ENCODE measurements around the gene TNFRSF19.

Gene TNFRSF19

GRCh38 chr13:23598369-23598768 lies 28.2 kb downstream of the TNFRSF19 start:
- Histone ChIP-seq H3K9me3 (ENCODE audit: control insufficient read depth, insufficient read depth, low read depth, low read length) (no peaks in the 10 kb centered on the region), H3K36me3 (ENCODE audit: control insufficient read depth in 2 of 2, insufficient read depth in 1 of 2, low read length in 2 of 2) (peaks cover 0 to 3% of the 10 kb centered on the region in 2 experiments; a peak in 1 of 3 replicates), H3K4me1 (ENCODE audit: control insufficient read depth, insufficient read depth, low read length) (no peaks in the 10 kb centered on the region), H3K4me3 (ENCODE audit: low read depth, low read length) (no peak overlapping the region), H3K27ac (ENCODE audit: extremely low read depth, low read depth, low read length) (no peak overlapping the region)
- TF ChIP-seq ZNF580 (tag by site-specific recombination; IDR thresholded peaks at IDR 0.05) = no peak
- ChIA-PET CTCF (no interaction called here), POLR2A (no interaction called here)

DNA sequence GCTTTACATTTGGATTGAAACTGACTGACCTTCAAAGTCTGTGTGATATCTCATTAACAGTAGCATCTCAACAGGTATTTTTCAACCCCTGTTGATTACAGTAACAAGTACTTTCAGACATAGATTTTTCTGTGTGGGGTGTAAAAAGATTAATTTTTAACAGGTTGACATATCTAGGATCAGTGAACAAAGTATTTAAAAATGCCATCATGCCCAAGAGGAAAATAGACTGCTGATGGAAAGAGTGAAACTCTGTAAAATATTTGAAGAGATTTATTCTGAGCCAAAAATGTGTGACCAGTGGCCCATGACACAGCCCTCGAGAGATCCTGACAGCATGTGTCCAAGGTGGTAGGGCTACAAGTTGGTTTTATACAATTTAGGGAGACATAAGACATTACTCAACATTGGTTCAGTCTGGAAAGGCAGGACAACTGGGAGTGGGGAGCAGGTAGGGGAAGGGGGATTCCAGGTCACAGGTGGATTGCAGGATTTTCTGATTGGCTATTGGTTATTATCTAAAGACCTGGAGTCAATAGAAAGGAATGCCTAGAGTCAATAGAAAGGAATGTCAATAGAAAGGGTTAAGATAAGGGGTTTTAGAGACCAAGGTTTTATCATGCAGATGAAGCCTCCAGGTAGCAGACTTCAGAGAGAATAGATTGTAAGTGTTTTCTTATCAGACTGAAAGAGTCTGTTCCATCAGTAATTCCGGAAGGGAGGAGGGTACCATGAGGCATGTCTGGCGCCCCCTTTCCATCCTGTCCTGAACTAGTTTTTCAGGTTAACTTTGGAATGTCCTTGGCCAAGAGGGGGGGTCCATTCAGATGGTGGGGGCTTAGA lies 29.1 kb downstream of the TNFRSF19 start:
- TF ChIP-seq ZSCAN30 (tag by site-specific recombination; IDR thresholded peaks at IDR 0.05) (no peak), ZNF202 (tag by site-specific recombination; IDR thresholded peaks at IDR 0.05; ENCODE audit: borderline replicate concordance) (no peak), ZNF548 (tag by site-specific recombination; IDR thresholded peaks at IDR 0.05) (no peak), SCRT2 (tag by site-specific recombination; IDR thresholded peaks at IDR 0.05) (peak; percentile 21; the same call in 1 of the 2 replicates), ZNF398 (tag by site-specific recombination; IDR thresholded peaks at IDR 0.05) (no peak), ZNF140 (tag by site-specific recombination; IDR thresholded peaks at IDR 0.05) (no peak)
- TF ChIP-seq, protein P1, sequence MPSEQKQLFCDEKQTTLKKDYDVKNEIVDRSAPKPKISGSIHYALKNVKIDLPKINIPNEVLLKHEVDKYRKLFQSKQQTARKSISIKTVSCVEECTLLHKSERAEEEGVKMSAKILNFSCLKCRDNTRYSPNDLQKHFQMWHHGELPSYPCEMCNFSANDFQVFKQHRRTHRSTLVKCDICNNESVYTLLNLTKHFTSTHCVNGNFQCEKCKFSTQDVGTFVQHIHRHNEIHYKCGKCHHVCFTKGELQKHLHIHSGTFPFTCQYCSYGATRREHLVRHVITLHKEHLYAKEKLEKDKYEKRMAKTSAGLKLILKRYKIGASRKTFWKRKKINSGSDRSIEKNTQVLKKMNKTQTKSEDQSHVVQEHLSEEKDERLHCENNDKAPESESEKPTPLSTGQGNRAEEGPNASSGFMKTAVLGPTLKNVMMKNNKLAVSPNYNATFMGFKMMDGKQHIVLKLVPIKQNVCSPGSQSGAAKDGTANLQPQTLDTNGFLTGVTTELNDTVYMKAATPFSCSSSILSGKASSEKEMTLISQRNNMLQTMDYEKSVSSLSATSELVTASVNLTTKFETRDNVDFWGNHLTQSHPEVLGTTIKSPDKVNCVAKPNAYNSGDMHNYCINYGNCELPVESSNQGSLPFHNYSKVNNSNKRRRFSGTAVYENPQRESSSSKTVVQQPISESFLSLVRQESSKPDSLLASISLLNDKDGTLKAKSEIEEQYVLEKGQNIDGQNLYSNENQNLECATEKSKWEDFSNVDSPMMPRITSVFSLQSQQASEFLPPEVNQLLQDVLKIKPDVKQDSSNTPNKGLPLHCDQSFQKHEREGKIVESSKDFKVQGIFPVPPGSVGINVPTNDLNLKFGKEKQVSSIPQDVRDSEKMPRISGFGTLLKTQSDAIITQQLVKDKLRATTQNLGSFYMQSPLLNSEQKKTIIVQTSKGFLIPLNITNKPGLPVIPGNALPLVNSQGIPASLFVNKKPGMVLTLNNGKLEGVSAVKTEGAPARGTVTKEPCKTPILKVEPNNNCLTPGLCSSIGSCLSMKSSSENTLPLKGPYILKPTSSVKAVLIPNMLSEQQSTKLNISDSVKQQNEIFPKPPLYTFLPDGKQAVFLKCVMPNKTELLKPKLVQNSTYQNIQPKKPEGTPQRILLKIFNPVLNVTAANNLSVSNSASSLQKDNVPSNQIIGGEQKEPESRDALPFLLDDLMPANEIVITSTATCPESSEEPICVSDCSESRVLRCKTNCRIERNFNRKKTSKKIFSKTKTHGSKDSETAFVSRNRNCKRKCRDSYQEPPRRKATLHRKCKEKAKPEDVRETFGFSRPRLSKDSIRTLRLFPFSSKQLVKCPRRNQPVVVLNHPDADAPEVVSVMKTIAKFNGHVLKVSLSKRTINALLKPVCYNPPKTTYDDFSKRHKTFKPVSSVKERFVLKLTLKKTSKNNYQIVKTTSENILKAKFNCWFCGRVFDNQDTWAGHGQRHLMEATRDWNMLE (tag by site-specific recombination; conservative IDR thresholded peaks at IDR 0.05; ENCODE audit: low read depth) = no peak
- ChIA-PET POLR2A (no interaction called here), CTCF (no interaction called here)
- H3K36me3 ChIP-seq (ENCODE audit: control insufficient read depth in 2 of 2, insufficient read depth in 1 of 2, low read length in 2 of 2) = no peaks in the 10 kb centered on the region
- no peaks in the 10 kb centered on the region for H3K4me1 ChIP-seq (ENCODE audit: control insufficient read depth, insufficient read depth, low read length)
- no peaks in the 10 kb centered on the region for H3K9me3 ChIP-seq (ENCODE audit: control insufficient read depth, insufficient read depth, low read depth, low read length)
- H3K4me3 ChIP-seq (ENCODE audit: low read depth, low read length) = no peak overlapping the region
- H3K27ac ChIP-seq (ENCODE audit: extremely low read depth, low read depth, low read length) = no peak overlapping the region

GRCh38 chr13:23600100-23600499 lies 29.9 kb downstream of the TNFRSF19 start:
- POLR2A ChIA-PET = no interaction called here
- no peaks in the 10 kb centered on the region for H3K9me3 ChIP-seq (ENCODE audit: control insufficient read depth, insufficient read depth, low read depth, low read length)
- CTCF ChIA-PET = no interaction called here
- no peak overlapping the region for H3K27ac ChIP-seq (ENCODE audit: extremely low read depth, low read depth, low read length)
- H3K4me1 ChIP-seq (ENCODE audit: control insufficient read depth, insufficient read depth, low read length) = no peaks in the 10 kb centered on the region
- H3K4me3 ChIP-seq (ENCODE audit: low read depth, low read length) = no peak overlapping the region
- H3K36me3 ChIP-seq (ENCODE audit: control insufficient read depth in 2 of 2, insufficient read depth in 1 of 2, low read length in 2 of 2) = no peaks in the 10 kb centered on the region
- no peak for TF ChIP-seq ZNF529 (tag by site-specific recombination; IDR thresholded peaks at IDR 0.05; ENCODE audit: insufficient replicate concordance)
- no peak for TF ChIP-seq TRIM28 (IDR thresholded peaks at IDR 0.05; ENCODE audit: borderline replicate concordance, low read length)
- no peak for TF ChIP-seq ZSCAN30 (tag by site-specific recombination; IDR thresholded peaks at IDR 0.05)
- no peak for TF ChIP-seq ZNF621 (tag by site-specific recombination; IDR thresholded peaks at IDR 0.05)
- no peak for TF ChIP-seq ZNF664 (tag by site-specific recombination; IDR thresholded peaks at IDR 0.05)
- no peak for TF ChIP-seq ZNF19 (tag by site-specific recombination; IDR thresholded peaks at IDR 0.05; ENCODE audit: low read depth)
- no peak for TF ChIP-seq ZXDB (tag by site-specific recombination; IDR thresholded peaks at IDR 0.05)
- TF ChIP-seq, protein P2, sequence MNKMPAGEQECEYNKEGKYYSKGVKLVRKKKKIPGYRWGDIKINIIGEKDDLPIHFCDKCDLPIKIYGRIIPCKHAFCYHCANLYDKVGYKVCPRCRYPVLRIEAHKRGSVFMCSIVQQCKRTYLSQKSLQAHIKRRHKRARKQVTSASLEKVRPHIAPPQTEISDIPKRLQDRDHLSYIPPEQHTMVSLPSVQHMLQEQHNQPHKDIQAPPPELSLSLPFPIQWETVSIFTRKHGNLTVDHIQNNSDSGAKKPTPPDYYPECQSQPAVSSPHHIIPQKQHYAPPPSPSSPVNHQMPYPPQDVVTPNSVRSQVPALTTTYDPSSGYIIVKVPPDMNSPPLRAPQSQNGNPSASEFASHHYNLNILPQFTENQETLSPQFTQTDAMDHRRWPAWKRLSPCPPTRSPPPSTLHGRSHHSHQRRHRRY (tag by site-specific recombination; IDR thresholded peaks at IDR 0.05) = no peak
- TF ChIP-seq KLF9 (tag by site-specific recombination; IDR thresholded peaks at IDR 0.05; ENCODE audit: low read depth) = no peak
- no peak for TF ChIP-seq ZEB2 (tag by site-specific recombination; IDR thresholded peaks at IDR 0.05)
- no peak for TF ChIP-seq ZNF394 (tag by site-specific recombination; IDR thresholded peaks at IDR 0.05; ENCODE audit: borderline replicate concordance)
- TF ChIP-seq TCF7L2 (IDR thresholded peaks at IDR 0.05; ENCODE audit: borderline replicate concordance, low read depth, low read length) = no peak
- no peak for TF ChIP-seq KLF7 (tag by site-specific recombination; IDR thresholded peaks at IDR 0.05; ENCODE audit: borderline replicate concordance)
- TF ChIP-seq ZNF146 (tag by site-specific recombination; IDR thresholded peaks at IDR 0.05) = no peak
- no peak for TF ChIP-seq ZNF473 (tag by site-specific recombination; IDR thresholded peaks at IDR 0.05)

All from HEK293 (cell line).